A549 (cell line): ENCODE data around the gene SORT1.

Experiments
- EP300 ChIP-seq, 2 experiments: fragments of >200 bp; sonication (Bioruptor Twin); formaldehyde crosslinking; IDR thresholded peaks; 2 replicates in 1 of 2; 3 replicates in 1 of 2; pipeline ENCODE4 v1.6.1; 2016 to 2017
- MYC ChIP-seq: IDR thresholded peaks from 2 replicates; pipeline ENCODE4 v1.6.1; 2012; ENCODE audit warnings: mild to moderate bottlenecking, inconsistent platforms, low read length, improper control_type of control experiment, borderline replicate concordance
- NPAS2 ChIP-seq: fragments of 250-450 bp; sonication (Bioruptor Pico); IDR thresholded peaks from 2 replicates; pipeline ENCODE4 v1.8.0; 2022; ENCODE audit warnings: mild to moderate bottlenecking, moderate library complexity, borderline replicate concordance
- POLR2A ChIP-seq: IDR thresholded peaks from 2 replicates; pipeline ENCODE4 v1.6.1; 2012; ENCODE audit warnings: mild to moderate bottlenecking, low read length
- TF ChIP-seq, protein P1 (sequence below): fragments of >200 bp; sonication (Bioruptor Twin); formaldehyde crosslinking; IDR thresholded peaks from 3 replicates; pipeline ENCODE4 v1.5.1; 2016

DNA sequence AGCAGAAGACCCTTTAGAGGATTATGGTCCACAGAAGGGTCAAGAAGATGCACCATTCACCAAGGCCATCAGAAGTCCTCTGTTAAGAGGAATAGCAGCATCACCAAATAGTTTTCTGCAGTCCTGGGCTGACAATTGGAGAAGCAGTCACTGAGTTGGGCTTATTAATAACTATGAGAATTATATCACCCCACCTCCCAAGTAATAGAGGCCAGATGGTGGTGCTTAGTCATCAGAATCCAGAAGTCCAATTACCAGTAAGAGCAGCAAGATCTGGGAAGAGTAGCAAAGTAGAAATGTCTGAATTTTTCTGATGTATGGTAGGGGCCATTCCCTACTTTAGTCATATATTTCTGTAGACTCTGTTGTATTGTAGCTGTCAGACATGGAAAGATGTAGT lies 34.6 kb upstream of the SORT1 start:
- TF ChIP-seq MYC (no peak), EP300 (IDR thresholded peaks at IDR 0.05) (no peak), POLR2A (no peak), NPAS2 (CRISPR knock-in tag) (no peak)
- TF ChIP-seq, protein P1, sequence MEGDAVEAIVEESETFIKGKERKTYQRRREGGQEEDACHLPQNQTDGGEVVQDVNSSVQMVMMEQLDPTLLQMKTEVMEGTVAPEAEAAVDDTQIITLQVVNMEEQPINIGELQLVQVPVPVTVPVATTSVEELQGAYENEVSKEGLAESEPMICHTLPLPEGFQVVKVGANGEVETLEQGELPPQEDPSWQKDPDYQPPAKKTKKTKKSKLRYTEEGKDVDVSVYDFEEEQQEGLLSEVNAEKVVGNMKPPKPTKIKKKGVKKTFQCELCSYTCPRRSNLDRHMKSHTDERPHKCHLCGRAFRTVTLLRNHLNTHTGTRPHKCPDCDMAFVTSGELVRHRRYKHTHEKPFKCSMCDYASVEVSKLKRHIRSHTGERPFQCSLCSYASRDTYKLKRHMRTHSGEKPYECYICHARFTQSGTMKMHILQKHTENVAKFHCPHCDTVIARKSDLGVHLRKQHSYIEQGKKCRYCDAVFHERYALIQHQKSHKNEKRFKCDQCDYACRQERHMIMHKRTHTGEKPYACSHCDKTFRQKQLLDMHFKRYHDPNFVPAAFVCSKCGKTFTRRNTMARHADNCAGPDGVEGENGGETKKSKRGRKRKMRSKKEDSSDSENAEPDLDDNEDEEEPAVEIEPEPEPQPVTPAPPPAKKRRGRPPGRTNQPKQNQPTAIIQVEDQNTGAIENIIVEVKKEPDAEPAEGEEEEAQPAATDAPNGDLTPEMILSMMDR = no peak
